Skeletal muscle cell (primary cell): ENCODE data around the gene EXOC4.
"Not testable (repeated sequence)": the region's sequence is repeated elsewhere in the genome, so short reads cannot be mapped to it uniquely, and the experiment has no call there.

Experiments
- DNase-seq: peaks from one replicate; pipeline ENCODE4 v3.0.0-alpha.2; 2010; ENCODE audit warnings: low read depth
- H3K4me3 ChIP-seq: 2 replicates; pipeline ENCODE4 v1.5.1; 2011; ENCODE audit warnings: low read depth, mild to moderate bottlenecking, control low read depth, low read length, moderate library complexity

Gene EXOC4

GRCh38 chr7:134071355-134072331 lies 818.8 kb downstream of the EXOC4 start:
- no peak overlapping the region for H3K4me3 ChIP-seq
- DNase-seq: no peak

GRCh38 chr7:134073276-134073675 lies 820.4 kb downstream of the EXOC4 start:
- H3K4me3 ChIP-seq: no peak overlapping the region
- no peak for DNase-seq

GRCh38 chr7:134075799-134076198 lies 822.9 kb downstream of the EXOC4 start:
- H3K4me3 ChIP-seq: no peak overlapping the region
- DNase-seq: no peak

GRCh38 chr7:134077560-134077959 lies 824.7 kb downstream of the EXOC4 start:
- not testable (repeated sequence) for DNase-seq, H3K4me3 ChIP-seq

- no peak for DNase-seq
- H3K4me3 ChIP-seq: no peak overlapping the region
Observed at GRCh38 chr7:134078991-134079390, 826.1 kb downstream of the EXOC4 start.

GRCh38 chr7:134081695-134082094 lies 828.8 kb downstream of the EXOC4 start:
- no peak for DNase-seq
- H3K4me3 ChIP-seq: no peak overlapping the region

- no peak for DNase-seq
- no peak overlapping the region for H3K4me3 ChIP-seq
Observed at GRCh38 chr7:134083766-134084487, 831.0 kb downstream of the EXOC4 start.

- no peak for DNase-seq
Observed at GRCh38 chr7:134084488-134085144, 831.7 kb downstream of the EXOC4 start.

GRCh38 chr7:134085311-134085710 lies 832.4 kb downstream of the EXOC4 start:
- no peak overlapping the region for H3K4me3 ChIP-seq
- no peak for DNase-seq

More at GRCh38 chr7:134084488-134085144, 831.7 kb downstream of the EXOC4 start:
- H3K4me3 ChIP-seq: no peak overlapping the region

GRCh38 chr7:134086998-134087735 lies 834.3 kb downstream of the EXOC4 start:
- no peak overlapping the region for H3K4me3 ChIP-seq
- no peak for DNase-seq

- no peak overlapping the region for H3K4me3 ChIP-seq
- DNase-seq: no peak
Observed at GRCh38 chr7:134088199-134088598, 835.3 kb downstream of the EXOC4 start.

GRCh38 chr7:134089446-134089845 lies 836.6 kb downstream of the EXOC4 start:
- H3K4me3 ChIP-seq: no peak overlapping the region
- no peak for DNase-seq

- H3K4me3 ChIP-seq: no peak overlapping the region
- DNase-seq: no peak
Observed at GRCh38 chr7:134098072-134098471, 845.2 kb downstream of the EXOC4 start.

GRCh38 chr7:134101716-134102115 lies 848.8 kb downstream of the EXOC4 start:
- no peak for DNase-seq
- no peak overlapping the region for H3K4me3 ChIP-seq

GRCh38 chr7:134104166-134104565 lies 851.3 kb downstream of the EXOC4 start:
- no peak overlapping the region for H3K4me3 ChIP-seq
- DNase-seq: no peak

- DNase-seq: no peak
- no peak overlapping the region for H3K4me3 ChIP-seq
Observed at GRCh38 chr7:134105841-134106240, 853.0 kb downstream of the EXOC4 start.

- H3K4me3 ChIP-seq: no peak overlapping the region
- no peak for DNase-seq
Observed at GRCh38 chr7:134108802-134109201, 855.9 kb downstream of the EXOC4 start.

GRCh38 chr7:134113655-134114054 lies 860.8 kb downstream of the EXOC4 start:
- H3K4me3 ChIP-seq: no peak overlapping the region
- DNase-seq: no peak

- no peak for DNase-seq
- H3K4me3 ChIP-seq: no peak overlapping the region
Observed at GRCh38 chr7:134114992-134115391, 862.1 kb downstream of the EXOC4 start.
